RKO (cell line): ENCODE results near the gene CORO1C.

ENCODE experiments used
- DNase-seq: peaks from one replicate; pipeline ENCODE4 v3.0.0-alpha.2; 2016; ENCODE audit warnings: low spot score

Gene CORO1C

DNA sequence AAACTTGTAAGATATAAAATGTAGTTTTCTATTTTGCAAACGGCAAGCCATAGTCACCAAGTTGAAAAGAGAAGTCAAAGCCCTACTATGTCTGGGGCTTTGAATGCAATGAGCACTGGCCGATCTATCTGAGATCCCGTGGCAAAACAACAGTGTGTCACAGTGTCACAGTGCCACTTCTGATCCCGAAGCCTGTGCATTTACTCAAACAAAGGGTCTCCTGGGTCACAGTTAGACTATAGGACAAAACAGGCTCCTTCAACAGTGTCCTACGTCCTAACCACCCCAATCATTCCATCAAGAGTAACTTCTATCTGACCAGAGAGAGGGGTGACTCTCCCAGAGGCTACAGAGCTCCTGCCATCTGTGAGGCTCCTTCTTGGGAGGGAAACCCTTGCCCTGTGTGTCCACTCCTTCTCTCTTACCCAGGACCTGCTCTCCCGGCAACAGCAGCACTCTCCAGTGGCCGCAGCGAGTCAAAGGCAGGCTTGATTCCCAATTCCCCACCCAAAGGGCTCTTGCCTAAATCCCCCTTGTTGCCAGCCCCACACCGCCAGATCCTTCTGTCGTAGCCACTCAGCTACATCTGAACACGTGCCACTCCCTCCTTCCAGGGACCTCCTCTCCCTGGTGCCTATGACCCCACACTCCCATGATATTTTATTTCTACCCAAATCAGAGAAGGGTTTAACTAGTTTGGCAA lies 83.6 kb downstream of the CORO1C start:
- no peak for DNase-seq

DNA sequence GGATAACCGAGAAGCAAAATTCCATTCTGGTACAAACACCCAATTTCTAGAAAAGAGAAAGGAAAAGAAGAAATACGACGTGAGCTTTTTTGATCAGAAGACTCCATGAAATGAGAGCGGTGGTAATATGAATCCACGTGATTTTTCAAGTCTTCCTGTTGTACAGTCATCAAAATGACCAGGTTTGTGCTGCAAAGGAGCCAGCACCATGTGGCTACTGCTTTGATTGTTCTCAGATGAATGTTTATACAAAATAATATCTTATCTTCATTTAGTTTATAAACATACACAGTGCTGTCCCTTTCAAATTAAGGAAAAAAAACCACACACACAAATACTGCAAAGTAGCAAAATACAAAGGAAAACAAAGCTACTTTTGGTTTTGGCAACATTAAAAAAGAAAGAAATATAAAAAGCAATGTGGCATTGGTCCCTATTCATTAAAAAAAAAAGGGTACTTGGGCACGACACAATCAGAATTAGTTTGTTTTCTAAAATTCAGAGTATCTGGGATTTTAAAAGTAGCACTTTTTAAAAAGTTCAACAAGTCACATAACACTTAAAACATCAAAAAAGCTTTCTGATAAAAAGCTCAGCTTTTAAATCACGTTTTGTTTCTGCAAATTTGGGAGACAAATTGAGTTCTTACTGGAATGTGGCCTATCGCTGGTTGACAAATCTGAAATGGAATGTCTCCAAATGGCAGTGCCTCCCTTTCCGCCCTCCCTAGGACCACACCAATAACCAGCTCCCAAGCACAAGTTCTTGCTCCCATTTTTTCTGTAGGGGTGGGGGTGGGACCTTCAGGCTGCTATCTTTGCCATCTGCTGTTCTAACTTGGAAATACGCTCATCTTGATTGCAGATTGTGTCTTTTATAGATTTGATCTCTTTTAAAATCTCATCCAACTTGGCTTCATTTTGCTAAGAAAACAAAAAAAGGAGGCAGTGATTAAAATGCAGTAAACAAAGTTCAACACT lies 84.4 kb downstream of the CORO1C start:
- no peak for DNase-seq

DNA sequence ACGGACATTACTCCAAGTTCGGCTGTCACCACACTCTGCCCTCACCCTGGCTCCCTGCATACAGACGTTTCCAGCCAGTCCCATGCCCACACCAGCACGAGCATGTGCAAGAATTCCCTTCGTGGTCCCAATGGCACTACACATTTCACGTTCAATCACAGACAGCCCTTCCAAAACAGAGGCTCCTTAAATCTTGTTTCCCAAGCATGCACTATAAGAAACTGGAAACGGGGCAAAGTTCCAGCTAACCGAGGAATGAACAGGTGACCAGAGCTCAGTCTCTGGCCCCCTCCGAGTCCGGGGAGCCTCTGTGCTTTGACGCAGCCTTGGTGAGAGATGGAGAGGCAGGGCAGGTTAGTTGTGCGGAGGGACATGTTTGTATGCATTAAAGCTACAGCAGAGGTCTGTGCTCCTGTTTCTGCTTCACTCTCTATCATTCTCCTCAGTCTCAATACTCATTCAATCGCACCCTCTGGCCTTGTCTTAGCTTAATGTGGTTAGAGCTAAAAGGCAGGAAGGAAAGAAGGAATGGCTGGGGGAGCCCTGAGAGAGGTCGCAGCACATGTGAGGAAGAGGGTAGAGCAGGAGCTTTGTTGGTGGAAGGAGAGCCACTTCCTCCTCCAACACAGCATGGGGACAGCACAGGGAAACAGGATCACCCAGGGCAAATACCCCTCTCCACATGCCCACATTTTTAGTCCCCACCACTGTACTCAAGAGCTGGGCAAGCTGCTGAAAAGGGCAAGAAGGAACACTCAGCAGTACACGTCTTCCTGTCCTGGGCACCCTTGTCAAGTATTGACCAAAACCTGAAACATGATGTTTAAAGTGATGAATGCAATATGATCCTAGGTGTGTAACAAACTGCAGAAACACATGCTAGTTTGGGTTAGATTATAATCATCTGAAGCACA lies 85.4 kb downstream of the CORO1C start:
- DNase-seq = no peak

DNA sequence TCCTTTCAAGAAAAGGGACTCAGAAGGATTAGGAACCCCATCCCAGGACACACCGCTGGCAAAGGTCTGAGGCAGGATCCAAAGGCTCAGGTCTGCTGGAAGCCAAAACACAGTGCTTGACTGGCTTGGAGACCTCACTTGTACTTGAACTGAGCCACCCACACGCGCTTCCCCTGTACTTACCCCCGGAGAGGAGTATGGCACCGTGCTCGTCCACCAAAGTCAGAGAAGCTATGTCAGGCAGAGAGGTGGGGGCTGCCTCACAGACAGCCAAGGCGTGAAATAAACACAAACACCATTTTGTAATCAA lies 86.6 kb downstream of the CORO1C start:
- no peak for DNase-seq

DNA sequence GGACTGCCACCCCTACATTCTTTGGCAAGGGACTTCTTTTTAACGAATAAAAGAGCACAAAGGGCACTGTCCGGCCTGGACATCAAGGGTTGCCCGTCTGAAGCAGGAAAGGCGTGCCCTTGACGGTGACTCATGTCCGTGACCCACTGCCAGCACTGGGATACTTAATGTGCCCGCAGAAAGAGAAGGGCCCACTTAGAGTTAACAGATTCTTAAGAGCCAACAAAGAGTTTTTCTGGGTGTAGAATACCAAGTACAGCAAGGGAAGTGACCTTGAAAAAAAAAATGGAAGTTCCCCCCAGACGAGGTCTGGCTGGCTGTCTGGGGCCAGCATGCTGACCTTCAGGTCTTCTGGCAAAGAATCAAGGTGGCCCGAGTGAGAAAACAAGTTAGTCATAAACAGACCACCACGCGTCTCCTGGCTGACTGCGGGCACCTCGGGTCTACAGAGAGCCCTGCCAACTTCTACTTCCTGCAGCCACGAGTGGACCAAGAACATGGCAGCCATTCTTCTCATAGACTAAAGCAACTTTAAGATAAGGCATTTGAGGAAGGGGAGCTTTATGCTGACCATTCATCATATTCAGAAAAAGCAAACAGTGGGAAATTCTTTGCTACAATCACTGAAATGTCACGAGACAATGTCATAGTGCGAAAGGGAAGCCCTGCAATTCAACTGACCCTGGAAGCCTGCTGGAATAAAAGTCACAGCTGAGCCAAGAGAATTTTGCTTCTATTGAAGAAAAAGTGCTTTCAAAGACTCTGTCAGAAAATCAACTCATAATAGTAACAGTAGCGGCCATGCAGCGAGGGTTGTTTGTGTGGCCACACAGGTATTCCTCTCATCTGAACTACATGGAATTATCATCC lies 87.1 kb downstream of the CORO1C start:
- DNase-seq = no peak

DNA sequence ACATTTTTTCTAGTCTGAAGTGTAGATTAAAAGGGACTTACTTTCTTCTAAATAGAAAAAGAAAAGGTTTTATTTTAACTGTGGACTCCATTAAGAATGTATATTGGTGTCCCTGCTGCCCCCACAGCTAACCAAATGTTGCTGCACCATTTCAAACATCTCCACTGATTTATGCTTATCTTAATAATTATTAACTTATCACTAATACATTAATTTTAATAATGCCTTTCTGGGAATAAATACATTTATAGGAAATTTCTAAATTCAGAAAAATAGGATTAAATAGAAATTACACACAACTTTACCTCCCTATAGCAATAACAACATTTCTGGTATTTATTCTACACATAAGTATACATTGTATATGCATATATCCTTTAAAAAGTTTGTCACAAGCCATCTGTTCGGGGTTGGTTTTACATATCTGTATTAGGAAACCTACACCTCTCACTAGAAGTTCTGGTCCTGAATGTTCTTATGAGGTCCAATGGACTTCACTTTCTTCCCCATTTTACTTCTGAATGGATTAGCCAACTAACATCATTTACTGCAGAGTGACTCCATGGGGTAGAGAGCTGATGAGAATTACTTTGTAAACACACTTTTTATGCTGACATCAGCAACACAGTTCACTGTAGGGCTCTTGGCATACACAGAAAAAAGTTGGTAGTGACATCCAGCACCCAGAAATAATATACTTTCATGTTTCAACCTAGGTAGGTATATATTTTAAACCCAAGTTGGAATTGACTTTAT lies 88.2 kb downstream of the CORO1C start:
- DNase-seq = no peak

DNA sequence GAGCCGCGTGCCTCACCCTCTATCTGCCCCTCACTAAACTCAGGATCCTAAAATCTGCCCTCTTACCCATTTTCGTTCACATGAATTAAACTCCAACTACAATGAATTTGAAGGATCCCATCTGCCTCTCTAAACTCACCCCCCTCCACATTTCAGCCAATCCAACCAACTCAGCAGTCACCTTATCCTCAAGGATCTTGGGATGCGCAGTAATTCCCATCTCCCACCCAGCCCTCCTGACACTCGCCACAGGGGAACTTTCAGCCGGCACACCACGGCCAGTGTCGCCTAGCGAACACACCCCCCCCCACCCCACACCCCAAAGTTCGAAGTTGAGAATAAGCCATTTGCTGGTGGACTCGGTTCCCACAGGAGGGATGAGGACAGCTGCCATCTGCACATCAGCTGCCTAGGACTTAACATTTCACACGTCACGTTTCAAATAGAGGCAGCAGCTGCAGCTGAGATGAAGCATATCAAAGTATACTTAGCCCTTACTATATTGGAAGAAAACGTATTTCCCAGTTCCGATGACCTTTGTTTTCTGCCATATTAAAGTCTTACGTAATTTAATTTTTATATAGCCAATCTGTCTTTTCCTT lies 88.9 kb downstream of the CORO1C start:
- no peak for DNase-seq

DNA sequence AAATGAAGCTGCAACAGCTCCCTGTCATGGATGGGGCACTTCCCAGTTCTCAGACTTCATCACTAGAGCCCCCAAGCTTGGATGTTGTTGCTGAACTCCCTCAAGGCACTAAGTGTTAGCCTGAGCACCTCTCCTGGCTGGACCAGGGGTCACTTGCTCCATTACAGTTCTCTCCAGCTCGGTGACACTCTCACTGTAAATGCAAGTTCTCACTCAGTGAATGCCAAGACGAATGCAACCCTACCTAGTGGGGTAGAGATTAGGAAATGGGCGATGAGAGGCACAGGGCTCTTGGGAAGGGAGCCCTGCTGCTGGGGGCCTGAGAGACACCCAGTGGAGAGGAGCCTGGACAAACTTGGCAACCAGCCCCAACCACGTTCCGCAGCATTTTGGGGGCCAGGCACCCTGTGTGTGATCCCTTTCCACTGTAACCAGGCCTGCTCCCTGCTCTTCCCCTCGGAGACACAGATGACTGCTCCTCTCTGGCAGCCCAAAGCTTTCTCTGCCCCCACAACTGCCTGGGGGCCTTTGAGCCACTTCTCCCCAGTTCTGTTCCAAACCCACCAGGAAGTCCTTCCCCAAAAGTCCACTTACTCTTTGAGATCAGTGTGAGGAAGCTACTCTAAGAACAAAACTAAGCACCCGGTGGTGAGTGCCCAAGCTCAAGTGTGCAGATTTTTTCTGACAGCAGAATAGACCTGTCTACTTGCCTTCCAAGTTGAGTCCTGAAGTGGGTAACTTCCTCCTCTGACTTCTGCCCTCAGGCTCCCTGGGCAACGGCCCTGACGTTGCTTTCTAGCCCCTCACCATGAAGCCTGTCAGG lies 89.7 kb downstream of the CORO1C start:
- DNase-seq = no peak

DNA sequence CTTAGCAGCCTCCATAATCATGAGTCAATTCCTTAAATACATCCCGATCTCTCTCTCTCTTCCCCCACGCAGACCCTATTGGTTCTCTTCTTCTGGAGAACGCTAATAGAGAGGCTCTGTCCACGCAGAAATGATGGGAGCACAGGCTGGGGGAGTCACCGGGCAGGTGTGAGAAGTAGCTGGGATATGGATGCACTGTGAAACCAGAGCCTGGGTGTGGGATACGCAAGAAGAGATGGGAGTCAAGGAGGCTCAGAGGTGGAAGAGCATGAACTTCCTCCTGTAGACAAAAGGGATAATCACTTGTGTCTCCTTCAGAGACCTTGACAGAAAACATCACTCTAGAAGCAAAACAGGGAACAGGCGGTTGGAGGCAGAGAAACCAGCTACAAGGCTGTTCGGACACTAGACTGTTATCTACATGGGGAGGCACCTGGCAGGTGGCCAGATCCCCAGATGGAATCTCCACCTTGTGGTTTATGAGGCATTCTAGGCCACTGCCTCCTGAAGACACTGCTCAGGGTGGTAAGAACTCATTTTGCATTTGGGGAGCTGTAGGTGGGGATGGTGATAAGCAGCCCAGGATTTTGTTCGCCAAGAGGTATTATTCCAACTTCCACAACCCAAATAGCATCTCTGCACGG lies 90.4 kb downstream of the CORO1C start:
- DNase-seq = no peak

DNA sequence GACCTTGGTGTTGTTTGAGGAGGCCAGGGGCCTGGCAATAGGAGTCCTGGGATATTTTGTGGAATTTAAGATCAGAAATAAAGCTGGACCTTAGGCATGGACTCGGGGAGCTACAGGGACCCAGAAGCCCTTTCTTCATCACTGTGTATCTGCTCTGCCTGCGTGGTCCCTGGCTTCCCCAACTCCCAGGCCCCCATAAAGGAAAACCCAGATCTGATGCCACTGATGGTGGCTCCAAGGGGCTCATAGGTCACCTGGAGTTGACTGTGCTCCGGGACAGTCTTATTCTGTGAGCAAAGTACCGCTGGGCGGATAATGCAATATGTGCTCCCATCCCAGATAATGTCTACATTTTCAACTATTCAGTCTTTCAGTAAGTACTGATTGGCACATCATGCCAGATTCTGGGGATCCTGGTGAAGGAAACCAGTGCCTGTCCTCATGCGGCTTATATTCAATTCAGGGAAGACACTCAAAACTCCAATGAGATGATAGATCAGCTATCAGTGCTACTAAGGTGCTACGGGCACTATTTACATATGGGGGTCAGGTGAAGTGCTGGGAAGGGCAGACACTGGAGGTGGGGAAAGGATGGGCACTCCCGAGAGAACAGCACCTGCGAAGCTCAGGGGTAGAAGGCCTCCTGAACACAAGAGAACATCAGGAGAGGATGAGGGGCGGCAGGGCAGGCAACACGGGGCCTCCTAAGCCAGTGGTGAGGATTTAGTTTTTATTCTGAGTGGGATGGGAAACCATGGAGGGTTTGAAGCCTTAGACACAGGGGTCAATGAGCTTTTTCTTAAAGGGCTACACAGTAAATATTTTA lies 92.1 kb downstream of the CORO1C start:
- no peak for DNase-seq

DNA sequence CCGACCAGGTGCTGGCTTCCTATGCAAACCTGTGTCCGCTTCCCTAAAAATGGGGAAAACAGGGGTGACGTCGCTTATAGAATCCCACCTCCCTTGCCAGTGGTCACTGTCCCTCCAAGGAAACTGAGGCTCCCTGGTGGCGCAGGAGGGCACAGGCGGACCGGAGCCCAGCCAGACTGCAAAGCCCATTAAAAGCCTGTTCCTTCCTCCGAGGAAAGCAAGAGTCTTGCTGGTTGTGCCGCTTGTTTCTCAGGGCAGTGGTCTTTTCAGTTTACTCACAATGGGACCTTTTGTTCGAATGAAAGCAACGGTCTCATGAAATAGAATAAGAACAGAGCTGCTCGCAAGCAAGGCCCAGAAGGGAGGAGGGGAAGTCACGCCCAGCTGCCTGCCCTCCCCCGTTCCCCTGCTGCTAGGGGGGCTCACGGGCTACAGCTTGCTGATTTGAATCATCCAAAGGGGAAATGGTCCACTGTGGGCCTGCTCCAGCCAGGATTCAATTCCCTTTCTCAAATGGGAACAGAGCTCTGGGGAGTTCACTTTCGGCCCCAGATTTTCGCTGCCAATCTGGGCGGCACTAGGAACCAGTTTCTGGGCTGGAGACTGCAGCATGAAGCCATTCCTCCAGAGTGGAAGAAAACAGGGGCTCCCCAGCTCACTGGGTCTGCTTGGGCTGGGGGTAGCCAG lies 93.0 kb downstream of the CORO1C start:
- DNase-seq = no peak

DNA sequence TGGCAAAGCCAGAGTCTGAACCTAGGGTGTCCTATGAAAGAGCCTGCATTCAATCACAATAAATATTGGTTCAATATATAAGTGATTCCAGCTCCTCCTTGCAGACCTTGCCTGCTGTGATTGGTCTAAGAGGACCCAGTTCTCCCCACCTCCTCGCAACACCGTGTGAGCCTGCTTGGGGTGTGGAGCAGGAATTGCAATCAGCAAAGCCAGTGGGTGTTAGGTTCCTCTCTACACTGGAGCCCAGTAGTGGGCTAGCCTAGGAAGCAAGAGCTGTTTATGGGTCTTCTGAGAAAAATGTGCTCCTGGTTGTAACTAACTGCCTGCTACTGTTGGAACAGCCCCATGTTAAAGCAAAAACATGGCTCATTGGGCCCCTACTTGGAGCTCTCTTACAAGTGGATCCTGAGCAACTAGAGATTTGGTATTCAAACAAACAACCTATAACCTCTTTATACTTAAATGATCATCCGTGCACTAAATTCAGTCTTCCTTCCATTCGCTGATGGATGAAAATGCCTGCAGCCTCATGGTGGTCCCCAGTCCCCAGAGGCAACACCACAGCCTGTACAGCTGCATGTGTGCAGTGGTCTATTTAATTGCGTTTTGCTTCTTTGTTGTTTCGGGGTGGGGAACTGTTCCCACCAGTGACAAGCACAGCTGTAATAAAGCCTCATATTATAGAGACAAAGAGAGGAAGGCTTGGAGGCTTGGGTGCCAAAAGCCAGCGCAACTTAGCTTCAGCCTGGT lies 93.9 kb downstream of the CORO1C start:
- no peak for DNase-seq

DNA sequence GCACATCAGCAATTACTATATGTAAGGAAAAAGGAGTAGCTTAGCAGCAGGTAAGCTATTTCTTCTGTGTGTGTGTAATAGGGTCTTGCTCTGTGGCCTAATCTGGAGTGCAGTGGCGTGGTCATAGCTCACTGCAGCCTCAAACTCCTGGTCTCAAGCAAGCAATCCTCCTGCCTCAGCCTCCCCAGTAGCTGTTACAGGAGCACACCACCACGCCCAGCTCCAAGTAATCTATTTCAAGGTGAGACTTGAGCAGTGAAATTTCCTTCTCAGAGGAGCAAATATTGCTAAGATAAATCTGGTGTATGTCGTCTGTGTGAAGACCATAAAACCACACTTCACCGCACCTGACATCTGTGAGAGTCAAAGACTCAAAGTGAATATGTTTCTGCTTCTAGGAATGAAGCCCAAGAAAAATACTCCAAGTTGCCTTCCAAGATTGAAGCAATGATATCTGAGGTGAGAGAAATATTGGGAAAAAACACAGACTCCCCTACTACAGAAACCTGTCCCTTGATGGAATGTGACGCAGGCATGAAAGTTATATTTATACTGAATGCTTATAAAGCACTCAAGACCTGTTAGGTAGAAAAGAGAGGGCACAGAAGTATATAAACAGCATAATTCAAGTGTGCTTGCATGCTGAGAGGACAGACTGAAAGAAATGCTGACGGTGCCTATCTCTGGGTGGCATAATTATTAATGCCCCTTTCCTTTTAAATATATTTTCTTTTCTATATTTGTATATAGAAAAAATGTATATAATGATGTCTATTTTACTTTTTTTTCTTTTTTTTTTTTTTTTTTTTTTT lies 95.1 kb downstream of the CORO1C start:
- no peak for DNase-seq

DNA sequence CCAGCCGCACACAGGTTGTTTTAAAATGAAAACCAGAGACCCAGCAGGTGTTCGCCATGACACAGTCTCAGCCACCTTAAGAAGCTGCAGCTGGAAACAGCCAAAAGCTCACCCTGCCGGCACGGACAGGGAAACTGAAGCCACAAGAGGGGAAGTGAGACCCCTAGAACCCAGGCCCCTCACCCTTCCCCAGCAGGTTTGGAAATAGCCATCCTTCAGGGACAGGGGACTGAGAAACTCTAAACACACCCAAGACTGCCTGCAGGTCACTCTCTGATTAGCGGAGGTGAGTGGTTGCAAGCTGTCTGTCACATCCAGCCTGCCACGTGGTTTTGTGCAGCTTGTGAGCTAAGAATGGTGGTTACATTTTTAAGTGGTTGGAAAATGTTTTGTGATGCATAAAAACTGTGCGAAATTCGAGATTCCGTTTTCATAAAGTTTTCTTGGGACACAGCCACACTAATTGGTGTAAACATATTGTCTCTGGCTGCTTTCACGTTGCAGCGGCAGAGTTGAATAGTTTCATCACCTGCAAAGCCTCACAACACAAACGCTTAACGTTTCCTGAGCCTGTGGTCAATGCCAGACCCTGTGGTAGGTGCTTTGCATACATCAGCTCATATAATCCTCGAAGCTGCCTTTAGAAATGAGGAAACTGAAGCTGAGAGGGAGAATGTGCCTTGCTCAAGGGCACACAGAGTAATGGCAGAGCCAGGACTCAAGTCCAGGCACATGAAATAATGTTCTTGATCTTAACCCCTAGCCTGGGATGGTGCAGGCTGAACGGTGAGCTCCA lies 95.9 kb downstream of the CORO1C start:
- DNase-seq = no peak

DNA sequence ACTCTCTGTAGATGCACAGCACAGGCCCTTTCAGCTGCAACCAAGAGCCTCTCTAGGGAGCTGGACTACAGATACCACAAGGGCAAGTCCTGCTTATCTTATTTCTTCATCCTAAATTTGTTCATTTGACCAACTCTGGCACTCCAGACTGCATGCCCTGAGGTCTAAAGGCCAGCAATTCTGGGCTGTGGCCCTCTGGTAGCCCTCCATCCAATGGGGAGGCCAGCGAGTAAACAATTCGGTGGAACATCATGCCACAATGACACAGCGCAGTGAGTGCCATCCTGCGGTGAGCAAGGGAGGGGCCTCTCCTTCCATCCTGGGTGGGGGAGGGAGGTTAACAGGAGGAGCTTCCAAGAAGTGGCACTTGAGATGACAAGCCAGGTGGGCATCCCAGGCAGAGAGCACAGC lies 97.0 kb downstream of the CORO1C start:
- no peak for DNase-seq
